GM18526 (cell line): ENCODE measurements around the gene ACBD3.

Source experiments
- POLR2A ChIP-seq: IDR thresholded peaks from 3 replicates; pipeline ENCODE4 v1.6.1; 2011; ENCODE audit not compliant: insufficient read length; ENCODE audit errors: extremely low read depth

The ACBD3 gene

GRCh38 chr1:226131639-226132038 lies 54.9 kb downstream of the ACBD3 start:
- no peak for TF ChIP-seq POLR2A

- TF ChIP-seq POLR2A = no peak
Observed at GRCh38 chr1:226129230-226129629, 57.3 kb downstream of the ACBD3 start.

GRCh38 chr1:226128487-226129075 lies 58.0 kb downstream of the ACBD3 start:
- no peak for TF ChIP-seq POLR2A

GRCh38 chr1:226126824-226127569 lies 59.5 kb downstream of the ACBD3 start:
- TF ChIP-seq POLR2A = no peak

- TF ChIP-seq POLR2A = no peak
Observed at GRCh38 chr1:226125831-226126230, 60.7 kb downstream of the ACBD3 start.

GRCh38 chr1:226125097-226125630 lies 61.4 kb downstream of the ACBD3 start:
- TF ChIP-seq POLR2A = no peak

GRCh38 chr1:226123591-226124471 lies 62.7 kb downstream of the ACBD3 start:
- TF ChIP-seq POLR2A = no peak

- no peak for TF ChIP-seq POLR2A
Observed at GRCh38 chr1:226123212-226123560, 63.4 kb downstream of the ACBD3 start.

GRCh38 chr1:226121587-226122400 lies 64.7 kb downstream of the ACBD3 start:
- TF ChIP-seq POLR2A = peak; percentile 63

GRCh38 chr1:226121049-226121586 lies 65.4 kb downstream of the ACBD3 start:
- peak; percentile 1 for TF ChIP-seq POLR2A

- TF ChIP-seq POLR2A = no peak
Observed at GRCh38 chr1:226120398-226120797, 66.1 kb downstream of the ACBD3 start.

- no peak for TF ChIP-seq POLR2A
Observed at GRCh38 chr1:226119169-226119568, 67.4 kb downstream of the ACBD3 start.

- TF ChIP-seq POLR2A = no peak
Observed at GRCh38 chr1:226118357-226118756, 68.2 kb downstream of the ACBD3 start.

GRCh38 chr1:226117330-226117729 lies 69.2 kb downstream of the ACBD3 start:
- TF ChIP-seq POLR2A = no peak

- no peak for TF ChIP-seq POLR2A
Observed at GRCh38 chr1:226116673-226117072, 69.9 kb downstream of the ACBD3 start.
